GM10248 (cell line): ENCODE results near the gene GNAI2.
"Not testable (repeated sequence)": the region's sequence is repeated elsewhere in the genome, so short reads cannot be mapped to it uniquely, and the experiment has no call there.

Experiments
- CTCF ChIA-PET: fragments of 300-600 bp; sonication (Branson Sonifier 250); formaldehyde crosslinking; extraction: SDS; loops from one replicate; lab custom pipeline; 2021; ENCODE audit warnings: antibody characterized with exemption; lab: Yijun Ruan, JAX
- POLR2A ChIA-PET: fragments of 350-650 bp; sonication (Branson Sonifier 250); formaldehyde crosslinking; extraction: SDS; loops from one replicate; lab custom pipeline; 2020; ENCODE audit warnings: antibody characterized with exemption; lab: Yijun Ruan, JAX
- DNase-seq: peaks from one replicate; pipeline ENCODE4 v3.0.0; 2012; ENCODE audit errors: extremely low spot score
- CTCF ChIP-seq: IDR thresholded peaks from 2 replicates; pipeline ENCODE4 v1.5.1; 2012; ENCODE audit warnings: mild to moderate bottlenecking, low read depth; ENCODE audit errors: extremely low read depth, missing control alignments, control extremely low read depth

The GNAI2 gene

GRCh38 chr3:50210176-50210509 is 25.9 kb upstream of the GNAI2 start:
- POLR2A ChIA-PET, result no interaction called here
- no peak for TF ChIP-seq CTCF
- CTCF ChIA-PET, result interaction anchor here (1.2 to 26.7 kb wide), 5 partner anchors 9 to 21 kb away, joined by 3 to 393 read pairs (median 5); partner anchors contain the start of gene GNAT1
- no peak for DNase-seq

GRCh38 chr3:50210510-50211367 is 25.3 kb upstream of the GNAI2 start:
- no peak for TF ChIP-seq CTCF
- POLR2A ChIA-PET, result interaction anchor here (0.8 kb wide), 1 partner anchor 25 kb away, joined by 10 read pairs; no protein-coding TSS in a partner anchor
- CTCF ChIA-PET, result interaction anchor here (0.8 to 26.7 kb wide), 6 partner anchors 10 to 36 kb away, joined by 3 to 393 read pairs (median 4); partner anchors contain the start of gene GNAT1
- DNase-seq, result no peak

- CTCF ChIA-PET, result interaction anchor here (0.8 to 26.7 kb wide), 5 partner anchors 10 to 35 kb away, joined by 3 to 393 read pairs (median 5); partner anchors contain the start of gene GNAT1
- DNase-seq, result not testable (repeated sequence)
- POLR2A ChIA-PET, result interaction anchor here (0.8 kb wide), 1 partner anchor 26 kb away, joined by 10 read pairs; no protein-coding TSS in a partner anchor
Measured at GRCh38 chr3:50211368-50211717, 24.7 kb upstream of the GNAI2 start.

- no peak for DNase-seq
- ChIA-PET CTCF (interaction anchor here (0.6 to 26.7 kb wide), 4 partner anchors 14 to 47 kb away, joined by 3 to 393 read pairs (median 22); partner anchors contain the start of gene GNAT1), POLR2A (interaction anchor here (0.6 kb wide), 1 partner anchor 409 kb away, joined by 3 read pairs; the partner anchor contains the start of gene INKA1)
- TF ChIP-seq CTCF, result no peak
Measured at GRCh38 chr3:50211930-50212329, 24.1 kb upstream of the GNAI2 start.

GRCh38 chr3:50212502-50212901 is 23.5 kb upstream of the GNAI2 start:
- no peak for DNase-seq
- ChIA-PET POLR2A (no interaction called here), CTCF (interaction anchor here (1.2 to 26.7 kb wide), 4 partner anchors 9 to 34 kb away, joined by 3 to 393 read pairs (median 22); partner anchors contain the start of gene GNAT1)
- no peak for TF ChIP-seq CTCF

GRCh38 chr3:50212971-50213370 is 23.0 kb upstream of the GNAI2 start:
- no peak for TF ChIP-seq CTCF
- DNase-seq, result no peak
- POLR2A ChIA-PET, result no interaction called here
- CTCF ChIA-PET, result interaction anchor here (1.2 to 26.7 kb wide), 2 partner anchors 8 to 24 kb away, joined by 3 to 393 read pairs; partner anchors contain the start of gene GNAT1
